HEK293T (cell line): Measurements from ENCODE around the gene PCDHB9.
"Not testable (repeated sequence)": the region's sequence is repeated elsewhere in the genome, so short reads cannot be mapped to it uniquely, and the experiment has no call there.

Source experiments
- CTCF ChIA-PET: fragments of 350-600 bp; formaldehyde crosslinking; extraction: SDS; loops from one replicate; lab custom pipeline; 2021; ENCODE audit warnings: antibody characterized with exemption, inconsistent platforms; lab: Yijun Ruan, JAX
- POLR2A ChIA-PET: fragments of 350-600 bp; formaldehyde crosslinking; extraction: SDS; loops from one replicate; lab custom pipeline; 2020; ENCODE audit warnings: antibody characterized with exemption, inconsistent platforms; lab: Yijun Ruan, JAX
- DNase-seq: peaks from one replicate; pipeline ENCODE4 v3.0.0; 2012; ENCODE audit warnings: mixed read lengths; ENCODE audit errors: extremely low spot score
- ARNT ChIP-seq: fragments of 450-650 bp; IDR thresholded peaks from 2 replicates; pipeline ENCODE4 v1.6.1; 2017; ENCODE audit warnings: mild to moderate bottlenecking
- BHLHE40 ChIP-seq: fragments of 450-650 bp; IDR thresholded peaks from 2 replicates; pipeline ENCODE4 v1.6.1; 2016; ENCODE audit warnings: mild to moderate bottlenecking, moderate library complexity, borderline replicate concordance
- CTBP1 ChIP-seq: fragments of 450-650 bp; IDR thresholded peaks from 2 replicates; pipeline ENCODE4 v1.6.1; 2016; ENCODE audit warnings: borderline replicate concordance
- ELF4 ChIP-seq: fragments of 450-650 bp; IDR thresholded peaks from 2 replicates; pipeline ENCODE4 v1.6.1; 2017; ENCODE audit warnings: antibody characterized with exemption
- FOXA1 ChIP-seq: fragments of 450-650 bp; IDR thresholded peaks from 2 replicates; pipeline ENCODE4 v1.6.1; 2016; ENCODE audit warnings: mild to moderate bottlenecking
- FOXK2 ChIP-seq: fragments of 450-650 bp; IDR thresholded peaks from 2 replicates; pipeline ENCODE4 v1.6.1; 2016; ENCODE audit warnings: mild to moderate bottlenecking
- FOXM1 ChIP-seq: fragments of 450-650 bp; IDR thresholded peaks from 2 replicates; pipeline ENCODE4 v1.6.1; 2017; ENCODE audit warnings: mild to moderate bottlenecking, borderline replicate concordance
- HDGF ChIP-seq: fragments of 450-650 bp; IDR thresholded peaks from 2 replicates; pipeline ENCODE4 v1.6.1; 2017; ENCODE audit warnings: antibody characterized with exemption, borderline replicate concordance
- L3MBTL2 ChIP-seq: fragments of 450-650 bp; conservative IDR thresholded peaks from 2 replicates; pipeline ENCODE4 v1.6.1; 2016; ENCODE audit warnings: mild to moderate bottlenecking
- LEF1 ChIP-seq: fragments of 450-650 bp; IDR thresholded peaks from 2 replicates; pipeline ENCODE4 v1.6.1; 2017; ENCODE audit warnings: mild to moderate bottlenecking, borderline replicate concordance
- NFRKB ChIP-seq: fragments of 450-650 bp; IDR thresholded peaks from 2 replicates; pipeline ENCODE4 v1.6.1; 2016; ENCODE audit warnings: mild to moderate bottlenecking, moderate library complexity
- PKNOX1 ChIP-seq: fragments of 450-650 bp; IDR thresholded peaks from 2 replicates; pipeline ENCODE4 v1.6.1; 2016
- SP1 ChIP-seq: fragments of 450-650 bp; IDR thresholded peaks from 2 replicates; pipeline ENCODE4 v1.6.1; 2017
- SUZ12 ChIP-seq: fragments of 450-650 bp; IDR thresholded peaks from 2 replicates; pipeline ENCODE4 v1.6.1; 2016; ENCODE audit warnings: mild to moderate bottlenecking
- TARDBP ChIP-seq: fragments of 450-650 bp; IDR thresholded peaks from 2 replicates; pipeline ENCODE4 v1.6.1; 2016
- ZNF384 ChIP-seq: fragments of 450-650 bp; IDR thresholded peaks from 2 replicates; pipeline ENCODE4 v1.6.1; 2016

PCDHB9 gene

DNA sequence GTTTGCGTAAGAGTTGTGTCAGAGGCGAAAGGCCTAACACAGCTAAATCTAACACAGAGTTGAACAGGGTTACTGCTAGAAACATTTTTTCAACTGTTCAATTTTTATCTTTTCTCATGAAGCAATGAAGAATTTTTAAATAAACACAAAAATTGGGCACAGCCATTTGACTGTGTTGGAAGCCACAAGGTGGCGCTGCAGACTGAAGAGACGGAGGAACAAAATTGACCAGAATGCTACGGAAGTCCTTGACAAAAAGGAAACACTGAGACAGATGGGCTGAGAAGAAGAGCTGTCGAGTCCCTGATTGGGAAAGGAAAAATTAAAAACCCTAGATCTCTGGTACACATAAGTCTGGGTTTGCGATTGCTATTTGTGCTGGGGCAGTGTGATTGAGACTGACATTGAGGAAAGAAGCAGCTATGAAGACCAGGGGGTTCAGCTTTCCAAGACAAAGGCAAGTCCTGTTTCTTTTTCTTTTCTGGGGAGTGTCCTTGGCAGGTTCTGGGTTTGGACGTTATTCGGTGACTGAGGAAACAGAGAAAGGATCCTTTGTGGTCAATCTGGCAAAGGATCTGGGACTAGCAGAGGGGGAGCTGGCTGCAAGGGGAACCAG lies at the start of gene PCDHB9:
Gene PCDHB9 (plus strand): TSS at position 265 of the 616 bp plus-strand sequence. CDS start 158 bp downstream, at position 423.
- no peak for TF ChIP-seq BHLHE40
- no peak for TF ChIP-seq FOXM1
- TF ChIP-seq FOXK2, result no peak
- TF ChIP-seq CTBP1, result no peak
- no peak for TF ChIP-seq PKNOX1
- TF ChIP-seq NFRKB, result no peak
- TF ChIP-seq ELF4, result no peak
- TF ChIP-seq HDGF, result no peak
- TF ChIP-seq SUZ12, result no peak
- no peak for TF ChIP-seq SP1
- TF ChIP-seq L3MBTL2, result no peak
- no peak for TF ChIP-seq ZNF384
- no peak for TF ChIP-seq ARNT
- TF ChIP-seq LEF1, result no peak
- TF ChIP-seq FOXA1, result no peak
- no peak for TF ChIP-seq TARDBP
- CTCF ChIA-PET, result interaction anchor here (0.6 kb wide), 1 partner anchor 105 kb away, joined by 4 read pairs; no protein-coding TSS in a partner anchor
- POLR2A ChIA-PET, result no interaction called here
- DNase-seq, result peak; percentile 12

GRCh38 chr5:141137346-141137745 lies 49.6 kb upstream of the PCDHB9 start:
- DNase-seq, POLR2A ChIA-PET, CTCF ChIA-PET: not testable (repeated sequence)

DNA sequence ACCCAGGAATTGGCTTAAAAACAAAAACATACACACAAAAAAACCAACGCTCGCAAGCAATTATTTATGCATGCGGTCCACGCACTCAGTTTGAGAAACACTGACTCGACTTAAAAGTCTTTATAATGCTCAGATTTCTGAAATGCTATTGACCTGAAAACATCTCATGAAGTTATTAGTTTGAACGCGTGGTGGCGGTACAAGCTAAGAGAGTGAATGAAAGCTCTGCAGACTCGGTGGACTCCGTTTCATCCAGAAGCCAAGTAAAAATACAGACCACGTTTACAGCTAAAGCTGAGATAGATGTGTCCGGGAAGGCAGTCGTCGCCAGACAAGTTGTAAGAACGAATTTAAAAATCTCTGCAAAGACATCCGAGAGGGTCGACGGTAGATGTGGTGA lies 37.1 kb upstream of the PCDHB9 start, which contains the start of gene PCDHB6:
Gene PCDHB6 (plus strand): TSS at position 246 of the 400 bp plus-strand sequence. CDS start 201 bp downstream, outside the sequence.
- peak; percentile 30 for DNase-seq
- POLR2A ChIA-PET, result no interaction called here

DNA sequence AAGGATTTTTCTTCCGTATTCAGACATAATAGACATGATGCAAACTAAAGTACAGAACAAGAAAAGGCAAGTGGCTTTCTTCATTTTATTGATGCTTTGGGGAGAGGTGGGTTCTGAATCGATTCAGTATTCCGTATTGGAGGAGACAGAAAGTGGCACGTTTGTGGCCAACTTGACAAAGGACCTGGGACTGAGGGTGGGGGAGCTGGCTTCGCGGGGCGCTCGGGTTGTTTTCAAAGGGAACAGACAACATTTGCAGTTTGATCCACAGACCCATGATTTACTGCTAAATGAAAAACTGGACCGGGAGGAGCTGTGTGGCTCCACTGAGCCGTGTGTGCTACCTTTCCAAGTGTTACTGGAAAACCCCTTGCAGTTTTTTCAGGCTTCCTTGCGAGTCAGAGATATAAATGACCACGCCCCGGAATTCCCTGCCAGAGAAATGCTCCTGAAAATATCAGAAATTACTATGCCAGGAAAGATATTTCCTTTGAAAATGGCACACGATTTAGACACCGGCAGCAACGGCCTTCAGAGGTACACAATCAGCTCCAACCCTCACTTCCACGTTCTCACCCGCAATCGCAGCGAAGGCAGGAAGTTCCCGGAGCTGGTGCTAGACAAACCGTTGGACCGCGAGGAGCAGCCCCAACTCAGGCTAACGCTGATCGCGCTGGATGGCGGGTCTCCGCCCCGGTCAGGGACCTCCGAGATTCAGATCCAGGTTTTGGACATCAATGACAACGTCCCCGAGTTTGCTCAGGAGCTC lies 36.6 kb upstream of the PCDHB9 start:
- no peak for TF ChIP-seq SUZ12
- no peak for TF ChIP-seq FOXA1
- TF ChIP-seq ELF4, result no peak
- no peak for TF ChIP-seq TARDBP
- TF ChIP-seq FOXM1, result no peak
- TF ChIP-seq FOXK2, result no peak
- no peak for DNase-seq
- CTCF ChIA-PET, result interaction anchor here (0.6 kb wide), 1 partner anchor 341 kb away, joined by 3 read pairs; no protein-coding TSS in a partner anchor
- POLR2A ChIA-PET, result no interaction called here

More for the DNA sequence above, 37.1 kb upstream of the PCDHB9 start, which contains the start of gene PCDHB6:
- CTCF ChIA-PET, result no interaction called here
- no peak for TF ChIP-seq FOXK2
- TF ChIP-seq BHLHE40, result no peak
- TF ChIP-seq SUZ12, result no peak

DNA sequence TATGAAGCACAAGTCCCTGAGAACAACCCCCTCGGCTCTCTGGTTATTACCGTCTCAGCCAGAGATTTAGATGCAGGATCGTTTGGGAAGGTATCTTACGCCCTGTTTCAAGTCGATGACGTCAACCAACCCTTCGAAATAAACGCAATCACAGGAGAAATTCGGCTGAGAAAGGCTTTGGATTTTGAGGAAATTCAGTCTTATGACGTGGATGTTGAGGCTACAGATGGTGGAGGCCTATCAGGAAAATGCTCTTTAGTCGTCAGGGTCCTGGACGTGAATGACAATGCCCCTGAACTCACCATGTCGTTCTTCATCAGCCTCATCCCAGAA lies 36.0 kb upstream of the PCDHB9 start:
- POLR2A ChIA-PET, result no interaction called here
- CTCF ChIA-PET, result no interaction called here
- no peak for TF ChIP-seq LEF1
- DNase-seq, result no peak

GRCh38 chr5:141151632-141152031 lies 35.3 kb upstream of the PCDHB9 start:
- CTCF ChIA-PET, POLR2A ChIA-PET, DNase-seq: not testable (repeated sequence)

- CTCF ChIA-PET, POLR2A ChIA-PET, DNase-seq: not testable (repeated sequence)
These were observed 34.9 kb upstream of the PCDHB9 start for GRCh38 chr5:141152096-141152495.

- POLR2A ChIA-PET, result no interaction called here
- TF ChIP-seq NFRKB (no peak), ARNT (no peak), SP1 (no peak), SUZ12 (no peak), TARDBP (no peak), LEF1 (no peak), FOXM1 (no peak), ELF4 (no peak)
- DNase-seq, result no peak
- CTCF ChIA-PET, result interaction anchor here (0.5 to 0.6 kb wide), 3 partner anchors 14 to 105 kb away, joined by 3 read pairs; no protein-coding TSS in a partner anchor
These were observed 31.2 kb upstream of the PCDHB9 start for GRCh38 chr5:141155540-141156374.

DNA sequence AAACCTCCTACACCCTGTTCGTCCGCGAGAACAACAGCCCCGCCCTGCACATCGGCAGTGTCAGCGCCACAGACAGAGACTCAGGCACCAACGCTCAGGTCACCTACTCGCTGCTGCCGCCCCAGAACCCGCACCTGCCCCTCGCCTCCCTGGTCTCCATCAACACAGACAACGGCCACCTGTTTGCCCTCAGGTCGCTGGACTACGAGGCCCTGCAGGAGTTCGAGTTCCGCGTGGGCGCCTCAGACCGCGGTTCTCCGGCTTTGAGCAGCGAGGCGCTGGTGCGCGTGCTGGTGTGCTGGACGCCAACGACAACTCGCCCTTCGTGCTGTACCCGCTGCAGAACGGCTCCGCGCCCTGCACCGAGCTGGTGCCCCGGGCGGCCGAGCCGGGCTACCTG lies 29.6 kb upstream of the PCDHB9 start:
- CTCF ChIA-PET, POLR2A ChIA-PET, DNase-seq: not testable (repeated sequence)

GRCh38 chr5:141157901-141158300 lies 29.1 kb upstream of the PCDHB9 start:
- CTCF ChIA-PET, POLR2A ChIA-PET, DNase-seq: not testable (repeated sequence)
